GM18499 (cell line): ENCODE measurements around the gene ACADS.

Experiments used
- ATAC-seq: cut with Tn5 transposase; IDR thresholded peaks from one replicate; pipeline ENCODE4 v1.9.1; 2021; ENCODE audit warnings: moderate number of reproducible peaks; ENCODE audit not compliant: insufficient read depth, unreplicated experiment

The ACADS gene

GRCh38 chr12:120783197-120783596 is 57.6 kb downstream of the ACADS start:
- ATAC-seq: no peak

DNA sequence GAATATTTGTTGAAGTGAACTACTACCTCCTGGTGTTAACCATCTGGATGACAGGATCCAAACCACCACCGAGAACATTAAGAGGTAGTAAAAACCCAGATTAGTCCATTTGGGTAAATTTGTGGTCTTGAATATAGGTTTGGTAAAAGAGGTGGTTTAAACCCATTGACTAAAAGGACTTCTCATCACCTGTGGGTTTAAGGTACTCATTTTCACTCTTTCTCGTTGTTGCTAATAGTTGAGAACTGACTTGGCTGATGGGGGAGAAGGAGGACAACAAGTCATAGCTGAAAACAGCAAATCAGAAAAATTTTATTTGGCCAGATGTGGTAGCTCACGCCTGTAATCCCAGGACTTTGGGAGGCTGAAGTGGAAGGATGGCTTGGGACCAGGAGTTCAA is 59.2 kb downstream of the ACADS start:
- no peak for ATAC-seq

DNA sequence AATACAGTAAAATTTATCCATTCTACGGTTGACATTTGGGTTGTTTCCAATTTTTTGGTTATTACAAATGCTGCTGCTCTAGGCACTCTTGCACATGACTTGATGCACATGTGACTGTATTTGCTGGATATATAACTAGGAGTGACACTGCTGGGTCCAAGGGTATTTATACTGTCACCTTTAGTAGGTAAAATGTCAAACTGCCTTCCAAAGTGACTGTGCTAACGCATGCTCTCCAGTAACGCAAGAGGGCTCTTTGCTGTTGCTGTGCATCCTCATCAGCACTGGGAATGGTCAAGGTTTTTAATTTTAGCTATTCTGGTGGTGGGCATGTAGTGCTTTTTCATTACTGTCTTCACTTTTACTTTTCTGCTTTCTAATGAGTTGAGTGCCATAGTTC is 62.3 kb downstream of the ACADS start:
- no peak for ATAC-seq
